ENCODE data around the gene NALCN. TPM values are rescaled to one million over a fixed set of nuclear protein-coding genes. Genes with fewer than 3 reads are reported as not detected.

Gene NALCN
- total and polyA plus RNA-seq, 10 donors: 0.02 to 0.13 (median 0.09) TPM; not detected in 2

- DNase-seq: no peak
- intact Hi-C loops (cut with DNase I; ENCODE audit: low total_unique reads): no loop called here
- WGBS, 5 donors: 83 to 90% (median 90%) methylated on average over 3 of the region's 3 CpGs
Observed at GRCh38 chr13:101190337-101190736, 226.0 kb downstream of the NALCN start.

DNA sequence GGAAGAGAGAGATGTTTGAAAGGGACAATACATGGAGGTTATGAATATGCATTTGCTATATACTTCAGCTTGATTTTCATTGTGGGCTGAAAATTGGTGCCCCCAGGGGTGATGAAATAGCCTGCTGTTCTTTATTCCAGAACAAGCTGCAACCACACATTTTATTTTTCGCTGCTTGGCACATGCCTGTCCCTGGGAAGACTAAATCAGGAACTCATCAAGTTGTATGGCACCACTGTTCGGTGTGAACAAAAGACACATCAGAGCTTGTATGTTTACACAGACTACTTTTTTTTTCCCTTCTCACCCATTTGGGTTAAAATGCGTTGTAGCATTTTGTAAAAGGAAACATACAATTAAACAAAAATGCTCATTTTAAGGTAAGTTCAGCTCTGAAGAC is 230.7 kb downstream of the NALCN start:
- intact Hi-C loops (cut with DNase I; ENCODE audit: low total_unique reads): no loop called here
- WGBS, 5 donors: 78 to 89% (median 79%) methylated on average over 3 of the region's 3 CpGs
- DNase-seq: no peak
- Histone ChIP-seq H3K4me1 (no peaks in the 10 kb centered on the region), H3K27ac (no peak overlapping the region), H3K36me3 (no peaks in the 10 kb centered on the region), H3K4me3 (no peak overlapping the region), H3K9me3 (no peaks in the 10 kb centered on the region), H3K27me3 (replicated peaks in 1 of 7) (no peaks in the 10 kb centered on the region)
- TF ChIP-seq POLR2A (IDR thresholded peaks at IDR 0.05) (no peak), POLR2AphosphoS5 (IDR thresholded peaks at IDR 0.05) (no peak)
- TF ChIP-seq, protein P1, sequence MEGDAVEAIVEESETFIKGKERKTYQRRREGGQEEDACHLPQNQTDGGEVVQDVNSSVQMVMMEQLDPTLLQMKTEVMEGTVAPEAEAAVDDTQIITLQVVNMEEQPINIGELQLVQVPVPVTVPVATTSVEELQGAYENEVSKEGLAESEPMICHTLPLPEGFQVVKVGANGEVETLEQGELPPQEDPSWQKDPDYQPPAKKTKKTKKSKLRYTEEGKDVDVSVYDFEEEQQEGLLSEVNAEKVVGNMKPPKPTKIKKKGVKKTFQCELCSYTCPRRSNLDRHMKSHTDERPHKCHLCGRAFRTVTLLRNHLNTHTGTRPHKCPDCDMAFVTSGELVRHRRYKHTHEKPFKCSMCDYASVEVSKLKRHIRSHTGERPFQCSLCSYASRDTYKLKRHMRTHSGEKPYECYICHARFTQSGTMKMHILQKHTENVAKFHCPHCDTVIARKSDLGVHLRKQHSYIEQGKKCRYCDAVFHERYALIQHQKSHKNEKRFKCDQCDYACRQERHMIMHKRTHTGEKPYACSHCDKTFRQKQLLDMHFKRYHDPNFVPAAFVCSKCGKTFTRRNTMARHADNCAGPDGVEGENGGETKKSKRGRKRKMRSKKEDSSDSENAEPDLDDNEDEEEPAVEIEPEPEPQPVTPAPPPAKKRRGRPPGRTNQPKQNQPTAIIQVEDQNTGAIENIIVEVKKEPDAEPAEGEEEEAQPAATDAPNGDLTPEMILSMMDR (IDR thresholded peaks at IDR 0.05 in 8 of 11, conservative IDR thresholded peaks at IDR 0.05 in 3 of 11): no peak

More at GRCh38 chr13:101190337-101190736, 226.0 kb downstream of the NALCN start:
- no peaks in the 10 kb centered on the region for H3K9me3 ChIP-seq
- no peaks in the 10 kb centered on the region for H3K36me3 ChIP-seq
- no peaks in the 10 kb centered on the region for H3K27me3 ChIP-seq (replicated peaks in 1 of 7)
- TF ChIP-seq, protein P1 (IDR thresholded peaks at IDR 0.05 in 8 of 11, conservative IDR thresholded peaks at IDR 0.05 in 3 of 11): no peak
- no peak for TF ChIP-seq POLR2AphosphoS5 (IDR thresholded peaks at IDR 0.05)
- no peak for TF ChIP-seq POLR2A (IDR thresholded peaks at IDR 0.05)
- H3K4me3 ChIP-seq: no peak overlapping the region
- no peaks in the 10 kb centered on the region for H3K4me1 ChIP-seq
- no peak overlapping the region for H3K27ac ChIP-seq

DNA sequence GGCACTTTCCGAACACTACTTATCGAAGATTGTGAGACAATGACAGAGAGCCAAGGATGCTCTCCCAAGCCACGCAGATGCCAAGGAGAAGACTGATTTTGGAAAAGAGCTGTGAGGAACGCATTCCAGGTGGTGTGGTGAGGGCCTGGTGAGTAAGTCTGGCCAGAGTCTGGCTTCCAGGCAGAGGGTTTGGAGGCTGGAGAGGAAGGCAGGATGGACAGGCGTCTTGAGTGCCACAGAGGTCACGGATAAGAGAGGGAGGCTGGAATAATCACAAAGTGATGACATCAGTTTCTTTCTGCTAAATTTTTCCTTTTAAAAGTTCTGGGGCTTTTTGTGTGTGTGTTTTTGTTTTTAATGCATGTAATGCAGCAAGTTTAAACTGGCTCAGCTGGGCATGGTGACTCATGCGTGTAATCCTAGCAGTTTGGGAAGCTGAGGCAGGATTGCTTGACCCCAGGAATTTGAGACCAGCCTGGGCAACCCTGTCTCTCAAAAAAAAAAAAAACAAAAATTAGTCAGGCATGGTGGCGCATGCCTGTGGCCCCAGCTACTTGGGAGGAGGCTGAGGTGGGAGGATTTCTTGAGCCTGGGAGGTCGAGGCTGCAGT is 235.1 kb downstream of the NALCN start:
- TF ChIP-seq POLR2AphosphoS5 (IDR thresholded peaks at IDR 0.05): no peak
- TF ChIP-seq, protein P1 (IDR thresholded peaks at IDR 0.05 in 8 of 11, conservative IDR thresholded peaks at IDR 0.05 in 3 of 11): no peak
- no peak for DNase-seq

DNA sequence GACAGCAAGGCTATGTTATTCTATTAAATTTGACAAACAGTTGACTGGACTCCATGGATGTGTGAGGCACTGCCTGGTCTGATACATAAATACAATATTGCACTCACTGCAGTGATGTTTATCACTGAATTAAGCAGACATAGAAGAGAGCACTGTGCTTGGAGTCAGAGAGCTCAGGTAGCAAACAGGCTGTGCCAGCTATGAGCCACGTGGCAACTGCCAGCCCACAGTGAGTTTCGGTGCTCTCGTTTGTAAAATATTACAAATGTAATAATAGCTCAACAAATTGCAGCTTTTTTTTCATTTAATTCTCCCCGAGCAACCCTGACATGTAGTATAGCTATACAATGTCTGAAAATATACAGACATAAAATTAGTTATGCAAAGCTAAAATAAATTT is 237.3 kb downstream of the NALCN start:
- 81 to 90% (median 83%) methylated on average over 4 of the region's 4 CpGs for WGBS, 5 donors
- no peaks in the 10 kb centered on the region for H3K27me3 ChIP-seq (replicated peaks in 1 of 7)
- H3K9me3 ChIP-seq: no peaks in the 10 kb centered on the region
- no peak for TF ChIP-seq POLR2A (IDR thresholded peaks at IDR 0.05)
- TF ChIP-seq, protein P1 (IDR thresholded peaks at IDR 0.05 in 8 of 11, conservative IDR thresholded peaks at IDR 0.05 in 3 of 11): no peak
- TF ChIP-seq POLR2AphosphoS5 (IDR thresholded peaks at IDR 0.05): no peak
- H3K4me3 ChIP-seq: no peak overlapping the region
- DNase-seq: no peak
- H3K27ac ChIP-seq: no peak overlapping the region
- intact Hi-C loops (cut with DNase I; ENCODE audit: low total_unique reads): no loop called here
- H3K36me3 ChIP-seq: no peaks in the 10 kb centered on the region
- no peaks in the 10 kb centered on the region for H3K4me1 ChIP-seq

More for the DNA sequence above, 235.1 kb downstream of the NALCN start:
- H3K27me3 ChIP-seq (replicated peaks in 1 of 7): no peaks in the 10 kb centered on the region
- 68 to 86% (median 72%) methylated on average over 9 of the region's 9 CpGs for WGBS, 5 donors
- H3K27ac ChIP-seq: no peak overlapping the region
- intact Hi-C loops (cut with DNase I; ENCODE audit: low total_unique reads): no loop called here
- H3K4me1 ChIP-seq: no peaks in the 10 kb centered on the region
- H3K4me3 ChIP-seq: no peak overlapping the region
- H3K36me3 ChIP-seq: no peaks in the 10 kb centered on the region
- H3K9me3 ChIP-seq: no peaks in the 10 kb centered on the region
